ENCODE data around the gene ADARB1.

Gene ADARB1

GRCh38 chr21:45109831-45110492 is 35.6 kb downstream of the ADARB1 start:
- Histone ChIP-seq H3K27me3 (peaks cover 50% of the 10 kb centered on the region), H3K4me1 (ENCODE audit: control insufficient read depth in 1 of 2, insufficient read depth in 1 of 2, low read depth in 1 of 2, low read length in 1 of 2) (peaks cover 11 to 15% of the 10 kb centered on the region in 2 experiments)

GRCh38 chr21:45110873-45111624 is 36.7 kb downstream of the ADARB1 start:
- TF ChIP-seq CTCF (IDR thresholded peaks at IDR 0.05): no peak
- Histone ChIP-seq H3K9me3 (no peaks in the 10 kb centered on the region), H3K4me3 (ENCODE audit: low read depth in 1 of 2, low read length in 1 of 2) (no peak overlapping the region), H3K4me1 (ENCODE audit: control insufficient read depth in 1 of 2, insufficient read depth in 1 of 2, low read depth in 1 of 2, low read length in 1 of 2) (peaks cover 11 to 15% of the 10 kb centered on the region in 2 experiments), H3K27me3 (peaks cover 57% of the 10 kb centered on the region), H3K27ac (no peak overlapping the region), H3K36me3 (no peaks in the 10 kb centered on the region)

More at GRCh38 chr21:45109831-45110492, 35.6 kb downstream of the ADARB1 start:
- no peak for TF ChIP-seq CTCF (IDR thresholded peaks at IDR 0.05)
- H3K27ac ChIP-seq: no peak overlapping the region
- H3K4me3 ChIP-seq (ENCODE audit: low read depth in 1 of 2, low read length in 1 of 2): no peak overlapping the region
- H3K9me3 ChIP-seq: no peaks in the 10 kb centered on the region
- H3K36me3 ChIP-seq: no peaks in the 10 kb centered on the region

GRCh38 chr21:45111703-45112102 is 37.3 kb downstream of the ADARB1 start:
- Histone ChIP-seq H3K9me3 (no peaks in the 10 kb centered on the region), H3K4me1 (ENCODE audit: control insufficient read depth in 1 of 2, insufficient read depth in 1 of 2, low read depth in 1 of 2, low read length in 1 of 2) (peaks cover 11 to 15% of the 10 kb centered on the region in 2 experiments)
- TF ChIP-seq CTCF (IDR thresholded peaks at IDR 0.05): no peak

GRCh38 chr21:45112371-45112770 is 38.0 kb downstream of the ADARB1 start:
- H3K4me1 ChIP-seq (ENCODE audit: control insufficient read depth in 1 of 2, insufficient read depth in 1 of 2, low read depth in 1 of 2, low read length in 1 of 2): peaks cover 11 to 15% of the 10 kb centered on the region in 2 experiments
- no peak overlapping the region for H3K27ac ChIP-seq
- no peak overlapping the region for H3K4me3 ChIP-seq (ENCODE audit: low read depth in 1 of 2, low read length in 1 of 2)
- no peaks in the 10 kb centered on the region for H3K9me3 ChIP-seq
- TF ChIP-seq CTCF (IDR thresholded peaks at IDR 0.05): no peak
- H3K36me3 ChIP-seq: no peaks in the 10 kb centered on the region
- peaks cover 57% of the 10 kb centered on the region for H3K27me3 ChIP-seq

More at GRCh38 chr21:45111703-45112102, 37.3 kb downstream of the ADARB1 start:
- Histone ChIP-seq H3K27ac (no peak overlapping the region), H3K36me3 (no peaks in the 10 kb centered on the region), H3K27me3 (peaks cover 57% of the 10 kb centered on the region), H3K4me3 (ENCODE audit: low read depth in 1 of 2, low read length in 1 of 2) (no peak overlapping the region)

- no peak overlapping the region for H3K4me3 ChIP-seq (ENCODE audit: low read depth in 1 of 2, low read length in 1 of 2)
- H3K36me3 ChIP-seq: no peaks in the 10 kb centered on the region
- no peak for TF ChIP-seq CTCF (IDR thresholded peaks at IDR 0.05)
- H3K4me1 ChIP-seq (ENCODE audit: control insufficient read depth in 1 of 2, insufficient read depth in 1 of 2, low read depth in 1 of 2, low read length in 1 of 2): peaks cover 11 to 15% of the 10 kb centered on the region in 2 experiments
- no peaks in the 10 kb centered on the region for H3K9me3 ChIP-seq
- H3K27ac ChIP-seq: no peak overlapping the region
- peaks cover 57% of the 10 kb centered on the region for H3K27me3 ChIP-seq
Measured at GRCh38 chr21:45113543-45113942, 39.2 kb downstream of the ADARB1 start.
